OCI-LY7 (cell line): ENCODE results near the gene UPF3A.

Source experiments
- CTCF ChIP-seq: fragments of 200-600 bp; sonication (generic); conservative IDR thresholded peaks from 2 replicates; pipeline ENCODE4 v1.5.1; 2014; ENCODE audit warnings: mild to moderate bottlenecking, antibody characterized with exemption, low read length, moderate library complexity, mixed read lengths
- EZH2phosphoT487 ChIP-seq: fragments of 200-600 bp; sonication (generic); IDR thresholded peaks from 2 replicates; pipeline ENCODE4 v1.6.1; 2018; ENCODE audit warnings: low read depth, borderline replicate concordance, mild to moderate bottlenecking, mixed run types, antibody characterized with exemption, low read length, moderate library complexity, mixed read lengths

GRCh38 chr13:114266241-114266640, 15.2 kb upstream of the UPF3A start:
- no peak for TF ChIP-seq CTCF
- TF ChIP-seq EZH2phosphoT487, result no peak
